ENCODE results near the gene RRP1B. TPM values are rescaled to one million over a fixed set of nuclear protein-coding genes. Genes with fewer than 3 reads are reported as not detected.

The RRP1B gene
- total and polyA plus RNA-seq, 12 donors, result 5.7 to 18.6 (median 15.7) TPM

- WGBS, 4 donors, result 44 to 57% (median 47%) methylated on average over 12 of the region's 12 CpGs
- DNase-seq, result no peak
- Histone ChIP-seq H3K4me3 (no peak overlapping the region), H3K4me1 (replicated peaks in 1 of 2) (peaks cover 0 to 13% of the 10 kb centered on the region in 2 donors), H3K27ac (no peak overlapping the region), H3K36me3 (replicated peaks in 1 of 2) (no peaks in the 10 kb centered on the region), H3K9me3 (replicated peaks in 1 of 3) (no peaks in the 10 kb centered on the region), H3K27me3 (no peaks in the 10 kb centered on the region)
- TF ChIP-seq CTCF (IDR thresholded peaks at IDR 0.05), result no peak
- TF ChIP-seq POLR2A (IDR thresholded peaks at IDR 0.05), result no peak
- intact Hi-C loops (cut with DNase I), result no loop called here
Measured at GRCh38 chr21:43702785-43703034, 43.4 kb downstream of the RRP1B start.

DNA sequence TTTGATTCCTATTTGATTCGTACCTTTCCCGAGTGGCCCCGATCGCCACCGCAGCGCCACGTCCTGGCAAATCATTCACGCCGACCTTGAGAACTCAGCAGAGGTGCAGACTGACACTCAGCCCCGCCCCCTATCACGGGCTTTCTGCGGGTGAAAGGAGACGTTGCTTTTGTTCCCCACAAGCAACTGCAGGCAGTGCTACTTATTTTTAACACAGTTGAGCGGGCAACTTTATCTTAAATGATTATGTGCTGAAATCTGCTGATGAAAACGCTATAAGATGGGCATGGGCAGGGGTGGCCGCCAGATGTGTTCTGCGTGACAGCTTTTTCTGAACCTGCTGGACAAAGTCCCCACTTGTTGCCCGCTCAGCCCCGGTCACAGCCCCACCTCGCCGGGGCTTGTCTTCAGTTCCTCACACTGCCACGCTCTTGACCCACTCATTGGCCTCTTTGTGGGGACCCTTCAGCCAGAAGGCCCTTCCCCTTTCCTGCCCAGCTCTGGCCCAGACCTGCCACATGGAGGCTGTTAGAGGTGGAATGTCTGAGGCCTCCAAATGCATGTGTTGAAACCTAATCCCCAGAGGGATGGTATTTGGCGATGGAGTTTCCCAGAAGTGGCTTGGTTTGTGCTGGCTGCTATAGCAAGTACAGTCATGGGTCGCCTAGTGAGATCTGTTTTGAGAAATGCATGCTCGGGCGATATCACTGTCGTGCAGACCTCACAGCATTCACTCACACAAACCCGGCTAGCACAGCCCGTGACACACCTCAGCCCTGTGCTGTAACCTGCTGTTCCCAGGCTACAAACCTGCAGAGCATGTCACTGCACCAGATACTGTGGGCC lies 43.9 kb downstream of the RRP1B start:
- no peak overlapping the region for H3K27ac ChIP-seq
- TF ChIP-seq CTCF (IDR thresholded peaks at IDR 0.05) (no peak), POLR2A (IDR thresholded peaks at IDR 0.05) (no peak)
- intact Hi-C loops (cut with DNase I), result no loop called here
- H3K4me1 ChIP-seq (replicated peaks in 1 of 2), result peaks cover 0 to 13% of the 10 kb centered on the region in 2 donors
- peak in 3 of 7 donors; percentile 51 to 57 (median 56) for DNase-seq
- H3K4me3 ChIP-seq, result no peak overlapping the region
- no peaks in the 10 kb centered on the region for H3K27me3 ChIP-seq
- H3K36me3 ChIP-seq (replicated peaks in 1 of 2), result no peaks in the 10 kb centered on the region
- H3K9me3 ChIP-seq (replicated peaks in 1 of 3), result no peaks in the 10 kb centered on the region
- WGBS, 4 donors, result 38 to 52% (median 42%) methylated on average over 26 to 29 of the region's 29 CpGs

GRCh38 chr21:43707462-43707861 lies 48.1 kb downstream of the RRP1B start:
- intact Hi-C loops (cut with DNase I), result no loop called here
- TF ChIP-seq POLR2A (IDR thresholded peaks at IDR 0.05) (no peak), CTCF (IDR thresholded peaks at IDR 0.05) (no peak)
- Histone ChIP-seq H3K9me3 (replicated peaks in 1 of 3) (no peaks in the 10 kb centered on the region), H3K4me1 (replicated peaks in 1 of 2) (peaks cover 0 to 12% of the 10 kb centered on the region in 2 donors), H3K27ac (no peak overlapping the region), H3K4me3 (no peak overlapping the region), H3K27me3 (no peaks in the 10 kb centered on the region), H3K36me3 (replicated peaks in 1 of 2) (no peaks in the 10 kb centered on the region)
- DNase-seq, result no peak
- WGBS, 4 donors, result 78 to 94% (median 91%) methylated on average over 9 of the region's 9 CpGs

DNA sequence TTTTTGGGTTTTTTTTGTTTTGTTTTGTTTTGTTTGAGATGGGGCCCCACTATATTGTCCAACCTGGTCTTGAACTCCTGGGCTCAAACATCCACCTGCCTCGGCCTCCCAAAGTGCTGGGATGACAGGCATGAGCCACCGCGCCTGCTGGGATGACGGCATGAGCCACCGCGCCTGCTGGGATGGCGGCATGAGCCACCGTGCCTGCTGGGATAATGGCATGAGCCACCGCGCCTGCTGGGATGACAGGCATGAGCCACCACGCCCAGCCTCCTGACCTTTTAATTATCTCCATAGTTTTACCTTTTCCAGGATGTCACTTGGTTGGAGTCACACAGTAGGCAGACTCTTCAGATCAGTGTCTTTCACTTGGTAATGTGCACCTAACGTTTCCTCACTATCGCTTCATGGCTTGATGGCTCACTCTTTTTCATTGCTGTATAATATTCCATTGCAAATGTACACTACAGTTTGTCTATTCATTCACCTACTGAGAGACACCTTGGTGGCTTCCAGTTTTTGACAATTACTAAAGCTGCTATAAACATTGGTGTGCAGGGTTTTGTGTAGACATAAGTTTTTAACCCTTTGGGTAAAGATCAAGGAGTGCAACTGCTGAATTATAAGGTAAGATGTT lies 49.5 kb downstream of the RRP1B start:
- Histone ChIP-seq H3K27ac (no peak overlapping the region), H3K4me1 (replicated peaks in 1 of 2) (peaks cover 0 to 6% of the 10 kb centered on the region in 2 donors), H3K36me3 (replicated peaks in 1 of 2) (no peaks in the 10 kb centered on the region), H3K27me3 (no peaks in the 10 kb centered on the region), H3K4me3 (no peak overlapping the region), H3K9me3 (replicated peaks in 1 of 3) (no peaks in the 10 kb centered on the region)
- intact Hi-C loops (cut with DNase I), result no loop called here
- no peak for DNase-seq
- 89 to 94% (median 90%) methylated on average over 11 to 13 of the region's 13 CpGs for WGBS, 4 donors
- TF ChIP-seq POLR2A (IDR thresholded peaks at IDR 0.05) (no peak), CTCF (IDR thresholded peaks at IDR 0.05) (no peak)
